ENCODE measurements around the gene RASAL2.

GRCh38 chr1:178150610-178151009, 56.7 kb downstream of the RASAL2 start:
- TF ChIP-seq POLR2AphosphoS5 (IDR thresholded peaks at IDR 0.05; ENCODE audit: borderline replicate concordance, low read depth, low read length) (no peak), FOXP2 (optimal IDR thresholded peaks at IDR 0.05; ENCODE audit: control extremely low read depth, extremely low read length, insufficient read depth) (no peak)
